ENCODE measurements around the gene SIN3A. TPM values are rescaled to one million over a fixed set of nuclear protein-coding genes. Genes with fewer than 3 reads are reported as not detected.
"Not testable (repeated sequence)": the region's sequence is repeated elsewhere in the genome, so short reads cannot be mapped to it uniquely, and the experiment has no call there.

The SIN3A gene
- total and polyA plus RNA-seq, 4 donors = 7.6 to 67.9 (median 40.6) TPM

- ATAC-seq (ENCODE audit: low FRiP score); H3K27ac ChIP-seq (ENCODE audit: low read depth in 1 of 2, low read length in 2 of 2); H3K36me3 ChIP-seq (ENCODE audit: control insufficient read depth in 1 of 2, insufficient read depth in 2 of 2, low read length in 1 of 2); H3K9me3 ChIP-seq (ENCODE audit: control insufficient read depth, low read length); H3K27me3 ChIP-seq (ENCODE audit: control insufficient read depth in 1 of 2, insufficient read depth in 2 of 2, low read length in 1 of 2); intact Hi-C loops (cut with DNase I); DNase-seq; H3K4me1 ChIP-seq (ENCODE audit: control insufficient read depth in 1 of 2, insufficient read depth in 2 of 2, low read length in 2 of 2); H3K4me3 ChIP-seq (ENCODE audit: low read length in 2 of 2): not testable (repeated sequence)
- 60 to 62% methylated on average over 8 of the region's 8 CpGs for WGBS, 2 donors
Observed at GRCh38 chr15:75443972-75444453, 7.5 kb downstream of the SIN3A start.

GRCh38 chr15:75437721-75438120 is 13.8 kb downstream of the SIN3A start:
- Histone ChIP-seq H3K36me3 (ENCODE audit: control insufficient read depth in 1 of 2, insufficient read depth in 2 of 2, low read length in 1 of 2) (no peaks in the 10 kb centered on the region), H3K4me3 (ENCODE audit: low read length in 2 of 2) (no peak overlapping the region), H3K27me3 (ENCODE audit: control insufficient read depth in 1 of 2, insufficient read depth in 2 of 2, low read length in 1 of 2) (no peaks in the 10 kb centered on the region), H3K4me1 (ENCODE audit: control insufficient read depth in 1 of 2, insufficient read depth in 2 of 2, low read length in 2 of 2) (no peaks in the 10 kb centered on the region), H3K27ac (ENCODE audit: low read depth in 1 of 2, low read length in 2 of 2) (no peak overlapping the region), H3K9me3 (ENCODE audit: control insufficient read depth, low read length) (no peaks in the 10 kb centered on the region)
- ATAC-seq (ENCODE audit: low FRiP score) (no peak), DNase-seq (no peak)
- 93 to 96% methylated on average over 4 of the region's 4 CpGs for WGBS, 2 donors
- intact Hi-C loops (cut with DNase I) = no loop called here

- 83 to 86% methylated on average over 5 of the region's 5 CpGs for WGBS, 2 donors
- Histone ChIP-seq H3K4me3 (ENCODE audit: low read length in 2 of 2) (no peak overlapping the region), H3K4me1 (ENCODE audit: control insufficient read depth in 1 of 2, insufficient read depth in 2 of 2, low read length in 2 of 2) (peaks cover 0 to 2% of the 10 kb centered on the region in 2 donors), H3K27me3 (ENCODE audit: control insufficient read depth in 1 of 2, insufficient read depth in 2 of 2, low read length in 1 of 2) (no peaks in the 10 kb centered on the region), H3K36me3 (ENCODE audit: control insufficient read depth in 1 of 2, insufficient read depth in 2 of 2, low read length in 1 of 2) (no peaks in the 10 kb centered on the region), H3K27ac (ENCODE audit: low read depth in 1 of 2, low read length in 2 of 2) (no peak overlapping the region), H3K9me3 (ENCODE audit: control insufficient read depth, low read length) (no peaks in the 10 kb centered on the region)
- intact Hi-C loops (cut with DNase I) = no loop called here
- ATAC-seq (ENCODE audit: low FRiP score) = no peak
- no peak for DNase-seq
Observed at GRCh38 chr15:75436881-75437280, 14.6 kb downstream of the SIN3A start.

GRCh38 chr15:75431682-75432081 is 19.8 kb downstream of the SIN3A start:
- 16 to 24% methylated on average over 1 of the region's 1 CpG for WGBS, 2 donors
- Histone ChIP-seq H3K9me3 (ENCODE audit: control insufficient read depth, low read length) (no peaks in the 10 kb centered on the region), H3K36me3 (ENCODE audit: control insufficient read depth in 1 of 2, insufficient read depth in 2 of 2, low read length in 1 of 2) (no peaks in the 10 kb centered on the region), H3K4me3 (ENCODE audit: low read length in 2 of 2) (no peak overlapping the region), H3K27ac (ENCODE audit: low read depth in 1 of 2, low read length in 2 of 2) (no peak overlapping the region), H3K27me3 (ENCODE audit: control insufficient read depth in 1 of 2, insufficient read depth in 2 of 2, low read length in 1 of 2) (no peaks in the 10 kb centered on the region), H3K4me1 (ENCODE audit: control insufficient read depth in 1 of 2, insufficient read depth in 2 of 2, low read length in 2 of 2) (peaks cover 2 to 3% of the 10 kb centered on the region in 2 donors)
- intact Hi-C loops (cut with DNase I) = no loop called here
- ATAC-seq (ENCODE audit: low FRiP score) = no peak
- DNase-seq = no peak

- Histone ChIP-seq H3K4me1 (ENCODE audit: control insufficient read depth in 1 of 2, insufficient read depth in 2 of 2, low read length in 2 of 2) (peaks cover 2 to 3% of the 10 kb centered on the region in 2 donors), H3K36me3 (ENCODE audit: control insufficient read depth in 1 of 2, insufficient read depth in 2 of 2, low read length in 1 of 2) (no peaks in the 10 kb centered on the region), H3K27ac (ENCODE audit: low read depth in 1 of 2, low read length in 2 of 2) (no peak overlapping the region), H3K4me3 (ENCODE audit: low read length in 2 of 2) (no peak overlapping the region), H3K9me3 (ENCODE audit: control insufficient read depth, low read length) (no peaks in the 10 kb centered on the region), H3K27me3 (ENCODE audit: control insufficient read depth in 1 of 2, insufficient read depth in 2 of 2, low read length in 1 of 2) (no peaks in the 10 kb centered on the region)
- intact Hi-C loops (cut with DNase I) = no loop called here
- ATAC-seq (ENCODE audit: low FRiP score) (no peak), DNase-seq (no peak)
- 14 to 15% methylated on average over 2 of the region's 2 CpGs for WGBS, 2 donors
Observed at GRCh38 chr15:75431270-75431669, 20.2 kb downstream of the SIN3A start.

- DNase-seq = peak in 1 of 2 donors; percentile 37
- intact Hi-C loops (cut with DNase I) = no loop called here
- H3K9me3 ChIP-seq (ENCODE audit: control insufficient read depth, low read length) = no peaks in the 10 kb centered on the region
- no peak for ATAC-seq (ENCODE audit: low FRiP score)
- H3K36me3 ChIP-seq (ENCODE audit: control insufficient read depth in 1 of 2, insufficient read depth in 2 of 2, low read length in 1 of 2) = no peaks in the 10 kb centered on the region
- 92 to 93% methylated on average over 7 of the region's 7 CpGs for WGBS, 2 donors
- no peak overlapping the region for H3K4me3 ChIP-seq (ENCODE audit: low read length in 2 of 2)
- H3K27ac ChIP-seq (ENCODE audit: low read depth in 1 of 2, low read length in 2 of 2) = no peak overlapping the region
- no peaks in the 10 kb centered on the region for H3K27me3 ChIP-seq (ENCODE audit: control insufficient read depth in 1 of 2, insufficient read depth in 2 of 2, low read length in 1 of 2)
- H3K4me1 ChIP-seq (ENCODE audit: control insufficient read depth in 1 of 2, insufficient read depth in 2 of 2, low read length in 2 of 2) = peaks cover 2 to 3% of the 10 kb centered on the region in 2 donors
Observed at GRCh38 chr15:75430259-75430658, 21.2 kb downstream of the SIN3A start.

GRCh38 chr15:75428152-75428551 is 23.3 kb downstream of the SIN3A start:
- 86 to 89% methylated on average over 3 of the region's 3 CpGs for WGBS, 2 donors
- H3K4me3 ChIP-seq (ENCODE audit: low read length in 2 of 2) = no peak overlapping the region
- H3K4me1 ChIP-seq (ENCODE audit: control insufficient read depth in 1 of 2, insufficient read depth in 2 of 2, low read length in 2 of 2) = peaks cover 2 to 3% of the 10 kb centered on the region in 2 donors
- H3K27me3 ChIP-seq (ENCODE audit: control insufficient read depth in 1 of 2, insufficient read depth in 2 of 2, low read length in 1 of 2) = no peaks in the 10 kb centered on the region
- DNase-seq = no peak
- no peak for ATAC-seq (ENCODE audit: low FRiP score)
- H3K9me3 ChIP-seq (ENCODE audit: control insufficient read depth, low read length) = no peaks in the 10 kb centered on the region
- no peaks in the 10 kb centered on the region for H3K36me3 ChIP-seq (ENCODE audit: control insufficient read depth in 1 of 2, insufficient read depth in 2 of 2, low read length in 1 of 2)
- no peak overlapping the region for H3K27ac ChIP-seq (ENCODE audit: low read depth in 1 of 2, low read length in 2 of 2)
- intact Hi-C loops (cut with DNase I) = loop anchor here in 1 of 2 donors (10.0 kb wide), 1 partner anchor 53 kb away; no protein-coding TSS in a partner anchor

GRCh38 chr15:75425966-75426500 is 25.5 kb downstream of the SIN3A start:
- H3K27me3 ChIP-seq (ENCODE audit: control insufficient read depth in 1 of 2, insufficient read depth in 2 of 2, low read length in 1 of 2) = no peaks in the 10 kb centered on the region
- ATAC-seq (ENCODE audit: low FRiP score) = no peak
- H3K4me3 ChIP-seq (ENCODE audit: low read length in 2 of 2) = no peak overlapping the region
- DNase-seq = no peak
- H3K27ac ChIP-seq (ENCODE audit: low read depth in 1 of 2, low read length in 2 of 2) = no peak overlapping the region
- intact Hi-C loops (cut with DNase I) = loop anchor here in 1 of 2 donors (10.0 kb wide), 1 partner anchor 51 kb away; no protein-coding TSS in a partner anchor
- 54 to 61% methylated on average over 3 of the region's 3 CpGs for WGBS, 2 donors
- no peaks in the 10 kb centered on the region for H3K9me3 ChIP-seq (ENCODE audit: control insufficient read depth, low read length)
- no peaks in the 10 kb centered on the region for H3K36me3 ChIP-seq (ENCODE audit: control insufficient read depth in 1 of 2, insufficient read depth in 2 of 2, low read length in 1 of 2)
- H3K4me1 ChIP-seq (ENCODE audit: control insufficient read depth in 1 of 2, insufficient read depth in 2 of 2, low read length in 2 of 2) = peaks cover 0 to under 1% of the 10 kb centered on the region in 2 donors

- 94 to 96% methylated on average over 5 of the region's 5 CpGs for WGBS, 2 donors
- Histone ChIP-seq H3K36me3 (ENCODE audit: control insufficient read depth in 1 of 2, insufficient read depth in 2 of 2, low read length in 1 of 2) (no peaks in the 10 kb centered on the region), H3K4me3 (ENCODE audit: low read length in 2 of 2) (no peak overlapping the region), H3K9me3 (ENCODE audit: control insufficient read depth, low read length) (no peaks in the 10 kb centered on the region), H3K4me1 (ENCODE audit: control insufficient read depth in 1 of 2, insufficient read depth in 2 of 2, low read length in 2 of 2) (no peaks in the 10 kb centered on the region), H3K27me3 (ENCODE audit: control insufficient read depth in 1 of 2, insufficient read depth in 2 of 2, low read length in 1 of 2) (no peaks in the 10 kb centered on the region), H3K27ac (ENCODE audit: low read depth in 1 of 2, low read length in 2 of 2) (no peak overlapping the region)
- DNase-seq (peak in 1 of 2 donors; percentile 59), ATAC-seq (ENCODE audit: low FRiP score) (no peak)
- intact Hi-C loops (cut with DNase I) = loop anchor here in 1 of 2 donors (10.0 kb wide), 1 partner anchor 48 kb away; no protein-coding TSS in a partner anchor
Observed at GRCh38 chr15:75422554-75422953, 28.9 kb downstream of the SIN3A start.

Data from aorta (tissue), 5 donors.